RCC 7860 (cell line): ENCODE data around the gene ROR2.
"Not testable (repeated sequence)": the region's sequence is repeated elsewhere in the genome, so short reads cannot be mapped to it uniquely, and the experiment has no call there.

Experiments
- DNase-seq: peaks from one replicate; pipeline ENCODE4 v3.0.0-alpha.2; 2015; ENCODE audit warnings: low spot score
- FAIRE-seq: peaks from 2 replicates; lab custom pipeline; 2012; peaks lifted over from hg19 to GRCh38; lab: Jason Lieb, UNC

The ROR2 gene

GRCh38 chr9:91803970-91804752 lies 145.9 kb downstream of the ROR2 start:
- DNase-seq (no peak), FAIRE-seq (no peak)

- DNase-seq (no peak), FAIRE-seq (no peak)
Measured at GRCh38 chr9:91803151-91803940, 146.7 kb downstream of the ROR2 start.

- FAIRE-seq (no peak), DNase-seq (no peak)
Measured at GRCh38 chr9:91802391-91802790, 147.6 kb downstream of the ROR2 start.

DNA sequence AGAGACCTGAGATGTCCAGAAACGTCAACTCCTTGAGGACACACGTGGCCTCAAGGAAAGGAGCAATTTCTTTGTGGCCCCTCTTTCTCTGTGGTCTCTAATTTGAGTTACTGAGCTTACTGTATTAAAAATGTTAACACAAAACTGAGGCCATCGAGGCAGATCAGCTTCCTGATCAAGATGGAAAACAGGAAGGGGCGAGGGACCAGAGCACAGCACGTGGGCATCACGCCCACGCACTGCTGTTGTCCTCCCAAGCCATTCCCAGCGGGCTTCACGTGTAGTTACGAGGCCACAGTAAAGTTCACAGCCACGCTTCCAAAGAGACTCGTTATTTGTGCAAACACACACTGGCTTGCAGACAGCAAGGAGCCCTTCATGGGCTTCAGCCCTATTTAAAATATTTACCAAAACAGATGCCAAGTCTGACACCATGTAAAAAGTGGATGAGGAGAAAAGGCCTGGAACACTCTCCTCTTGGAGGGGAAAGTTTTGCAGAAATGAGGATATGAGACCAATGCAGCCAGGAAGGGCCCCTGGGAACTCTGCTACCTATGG lies 149.5 kb downstream of the ROR2 start:
- FAIRE-seq (no peak), DNase-seq (no peak)

DNA sequence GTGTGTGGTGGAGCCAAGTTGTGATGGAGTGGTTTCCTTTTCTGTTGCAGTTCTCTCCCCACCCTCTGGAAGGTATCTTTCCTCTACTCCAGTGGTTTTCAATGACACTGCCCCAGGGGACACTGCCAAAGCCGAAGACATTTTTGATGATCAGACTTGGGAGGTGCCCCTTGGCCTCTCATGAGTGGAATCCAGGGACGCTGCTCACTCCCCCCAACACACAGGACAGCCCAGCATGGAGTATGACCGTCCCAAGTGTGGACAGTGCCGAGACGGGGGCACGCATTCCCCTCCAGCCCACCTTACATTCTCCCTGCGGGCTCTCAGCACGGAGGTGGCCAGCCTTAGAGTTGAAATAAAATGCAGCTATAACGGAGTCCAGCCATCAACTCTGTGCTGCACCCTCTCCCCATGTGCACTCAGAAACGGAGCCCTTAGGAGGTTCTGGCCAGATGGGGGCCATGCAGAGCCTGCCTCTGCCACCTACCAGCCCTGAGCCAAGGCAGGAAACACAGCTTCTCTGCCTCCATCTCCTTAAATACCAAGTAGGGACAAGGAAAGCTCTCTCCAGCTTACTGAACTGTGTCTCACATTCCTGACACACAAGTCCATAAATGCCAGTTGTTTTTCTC lies 150.8 kb downstream of the ROR2 start:
- DNase-seq (no peak), FAIRE-seq (no peak)

- DNase-seq, FAIRE-seq: not testable (repeated sequence)
Measured at GRCh38 chr9:91798273-91799112, 151.5 kb downstream of the ROR2 start.

- FAIRE-seq, DNase-seq: not testable (repeated sequence)
Measured at GRCh38 chr9:91797517-91797916, 152.5 kb downstream of the ROR2 start.

GRCh38 chr9:91796516-91796915 lies 153.5 kb downstream of the ROR2 start:
- DNase-seq: peak; percentile 50
- not testable (repeated sequence) for FAIRE-seq

DNA sequence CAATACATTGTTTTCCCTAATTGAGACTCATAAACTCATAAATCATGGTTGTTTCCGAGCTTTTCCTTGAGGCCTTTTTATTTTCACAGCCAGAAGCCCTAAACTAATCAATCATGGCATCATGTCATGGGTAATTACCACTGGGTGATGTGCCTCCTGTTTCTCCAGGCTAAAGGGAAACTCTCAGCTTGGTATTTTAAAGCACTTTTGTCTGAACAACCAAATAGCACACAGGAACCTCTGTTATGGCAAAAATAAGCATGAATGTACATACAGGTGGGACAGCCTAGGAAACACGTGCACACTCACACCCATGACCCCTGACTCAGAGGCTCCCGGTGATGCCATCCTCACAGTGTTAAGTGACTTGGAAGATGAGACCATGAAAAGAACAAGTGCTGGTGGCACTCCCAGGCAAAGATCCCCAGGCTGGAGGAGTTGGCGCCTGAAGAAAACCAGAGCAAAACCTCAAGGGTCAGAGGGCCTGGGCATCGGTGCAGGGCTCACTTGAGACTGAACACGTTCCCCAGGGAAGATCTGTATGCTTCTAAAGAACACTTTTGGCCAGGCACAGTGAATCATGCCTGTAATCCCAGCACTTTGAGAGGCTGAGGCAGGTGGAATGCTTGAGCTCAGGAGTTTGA lies 154.3 kb downstream of the ROR2 start:
- FAIRE-seq (peak; percentile 95), DNase-seq (peak; percentile 82)

DNA sequence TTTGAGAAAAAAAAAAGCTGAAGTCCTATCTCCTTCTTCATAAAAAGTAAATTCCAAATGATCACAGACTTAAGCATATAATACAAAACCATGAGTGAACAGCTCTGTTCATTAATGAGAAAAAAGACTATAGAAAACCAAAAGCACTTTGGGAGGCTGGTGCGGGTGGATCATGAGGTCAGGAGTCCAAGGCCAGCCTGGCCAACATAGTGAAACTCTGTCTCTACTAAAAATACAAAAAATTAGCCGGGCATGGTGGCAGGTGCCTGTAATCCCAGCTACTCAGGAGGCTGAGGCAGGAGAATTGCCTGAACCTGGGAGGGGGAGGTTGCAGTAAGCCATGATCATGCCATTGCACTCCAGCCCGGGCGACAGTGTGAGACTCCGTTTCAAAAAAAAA lies 156.7 kb downstream of the ROR2 start:
- not testable (repeated sequence) for DNase-seq, FAIRE-seq

DNA sequence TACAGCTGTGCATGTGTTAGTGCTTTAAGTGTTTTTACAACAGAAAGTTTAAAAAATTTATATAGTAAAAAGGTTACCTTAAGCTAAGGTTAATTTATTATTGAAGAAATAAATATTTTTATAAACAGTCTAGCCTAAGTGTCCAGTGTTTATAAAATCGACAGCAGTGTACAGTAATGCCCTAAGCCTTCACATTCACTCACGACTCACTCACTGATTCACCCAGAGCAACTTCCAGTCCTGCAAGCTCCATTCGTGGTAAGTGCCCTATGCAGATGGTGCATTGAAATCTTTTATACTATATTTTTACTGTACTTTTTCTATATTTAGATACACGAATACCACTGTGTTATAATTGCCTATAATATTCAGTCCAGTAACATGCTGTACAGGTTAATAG lies 159.1 kb downstream of the ROR2 start:
- no peak for DNase-seq
- peak; percentile 77 for FAIRE-seq

DNA sequence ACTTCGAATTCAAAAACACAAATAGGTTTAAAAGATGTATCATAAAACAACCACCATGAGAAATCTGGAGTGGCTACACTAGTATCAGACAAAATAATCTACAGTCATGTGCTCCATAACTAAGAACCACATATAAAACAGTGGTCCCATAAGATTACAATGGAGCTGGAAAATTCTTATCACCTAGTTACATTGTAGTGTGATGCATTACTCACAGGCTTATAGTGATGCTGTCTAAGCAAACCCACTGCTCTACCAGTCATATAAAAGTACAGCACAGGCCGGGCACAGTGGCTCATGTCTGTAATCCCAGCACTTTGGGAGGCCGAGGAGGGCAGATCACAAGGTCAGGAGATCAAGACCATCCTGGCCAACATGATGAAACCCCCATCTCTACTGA lies 160.1 kb downstream of the ROR2 start:
- DNase-seq (no peak), FAIRE-seq (no peak)

GRCh38 chr9:91787931-91788330 lies 162.1 kb downstream of the ROR2 start:
- no peak for DNase-seq

GRCh38 chr9:91786132-91786896 lies 163.7 kb downstream of the ROR2 start:
- no peak for FAIRE-seq
- no peak for DNase-seq

More at GRCh38 chr9:91787931-91788330, 162.1 kb downstream of the ROR2 start:
- no peak for FAIRE-seq

DNA sequence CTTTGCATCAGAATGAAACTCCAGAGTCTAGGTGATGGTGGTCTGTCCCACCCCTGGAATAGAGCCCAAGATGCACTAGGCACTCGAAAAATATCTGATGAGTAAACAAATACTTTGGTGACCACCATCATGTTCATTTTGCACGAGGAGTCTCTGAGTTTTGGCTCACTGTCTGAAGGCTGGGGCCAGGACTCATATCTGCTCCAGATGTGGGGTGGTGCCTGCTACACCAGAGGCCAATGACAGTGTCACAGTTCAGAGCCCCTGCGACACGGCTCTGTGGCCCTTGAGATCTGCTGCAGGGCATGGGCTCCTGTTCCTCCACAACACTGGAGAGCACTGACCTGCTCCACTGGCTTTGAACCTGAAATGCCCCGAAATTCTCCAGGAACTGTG lies 164.6 kb downstream of the ROR2 start:
- DNase-seq (no peak), FAIRE-seq (no peak)

DNA sequence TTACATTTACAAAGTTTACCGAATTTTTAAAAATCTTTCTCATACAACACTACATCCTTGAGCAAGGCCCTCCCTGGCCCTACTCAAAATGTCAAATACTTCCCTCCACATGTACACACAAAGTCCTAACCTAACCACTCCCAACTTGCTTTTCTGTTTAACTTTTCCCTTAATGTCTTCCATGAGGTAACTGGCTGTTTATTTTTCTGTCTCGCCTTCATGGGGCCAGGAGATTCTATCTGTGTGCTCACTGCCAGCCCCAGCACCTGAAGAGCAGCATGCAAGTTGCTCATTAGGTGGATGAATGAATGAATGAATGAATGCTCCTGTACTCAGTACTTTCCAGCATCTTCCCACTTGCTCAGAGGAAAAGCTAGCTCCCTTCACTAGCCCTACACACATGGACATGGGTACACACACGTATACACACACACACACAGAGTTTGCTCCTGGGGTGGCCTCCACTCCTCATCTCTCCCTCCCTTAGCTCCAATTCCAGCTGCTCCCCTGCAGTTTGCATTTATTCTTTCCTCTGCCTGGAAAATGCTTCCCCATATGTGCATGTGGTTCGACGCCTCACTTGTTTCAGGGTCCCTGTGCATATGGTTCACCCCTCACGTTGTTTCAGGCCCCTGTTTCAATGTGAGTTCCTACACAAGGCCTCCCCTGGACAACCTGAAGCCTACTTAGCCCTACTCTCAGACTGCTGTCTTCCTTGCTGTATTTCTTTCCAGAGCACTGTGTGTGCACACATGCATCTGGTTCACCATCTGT lies 165.2 kb downstream of the ROR2 start:
- no peak for FAIRE-seq
- DNase-seq: no peak

- no peak for DNase-seq
- no peak for FAIRE-seq
Measured at GRCh38 chr9:91783876-91784672, 166.0 kb downstream of the ROR2 start.

GRCh38 chr9:91783411-91783810 lies 166.6 kb downstream of the ROR2 start:
- FAIRE-seq: no peak
- no peak for DNase-seq
